ENCODE measurements around the gene EVA1A.

DNA sequence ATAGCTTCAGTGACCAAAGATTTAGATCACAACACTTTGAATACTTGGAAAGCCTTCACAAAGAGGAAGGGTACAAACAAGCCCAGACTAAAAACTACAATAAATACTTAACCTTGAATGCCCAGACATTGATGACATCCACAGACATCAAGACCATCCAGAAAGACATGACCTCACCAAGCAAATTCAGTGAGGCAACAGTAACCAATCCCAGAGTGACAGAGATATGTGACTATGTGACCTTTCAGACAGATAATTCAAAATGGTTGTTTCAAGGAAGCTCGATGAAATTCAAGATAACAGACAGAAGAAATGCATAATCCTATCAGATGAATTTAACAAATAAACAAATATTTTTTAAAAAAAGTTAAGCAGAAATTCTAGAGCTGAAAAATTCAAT lies 19.9 kb upstream of the EVA1A start:
- TF ChIP-seq EZH2 (IDR thresholded peaks at IDR 0.05; ENCODE audit: insufficient read depth, poor library complexity, severe bottlenecking) (no peak), EZH2phosphoT487 (IDR thresholded peaks at IDR 0.05; ENCODE audit: insufficient read depth, low read depth) (no peak)

Data from GM23248 (cell line).